ENCODE data around the gene TIAM2. TPM values are rescaled to one million over a fixed set of nuclear protein-coding genes. Genes with fewer than 3 reads are reported as not detected.

The TIAM2 gene
- total and polyA plus RNA-seq, 2 donors (not counting 3 experiments of a cell fraction or from before 2014, with no cell fraction given), result 9.6 to 18.5 TPM

DNA sequence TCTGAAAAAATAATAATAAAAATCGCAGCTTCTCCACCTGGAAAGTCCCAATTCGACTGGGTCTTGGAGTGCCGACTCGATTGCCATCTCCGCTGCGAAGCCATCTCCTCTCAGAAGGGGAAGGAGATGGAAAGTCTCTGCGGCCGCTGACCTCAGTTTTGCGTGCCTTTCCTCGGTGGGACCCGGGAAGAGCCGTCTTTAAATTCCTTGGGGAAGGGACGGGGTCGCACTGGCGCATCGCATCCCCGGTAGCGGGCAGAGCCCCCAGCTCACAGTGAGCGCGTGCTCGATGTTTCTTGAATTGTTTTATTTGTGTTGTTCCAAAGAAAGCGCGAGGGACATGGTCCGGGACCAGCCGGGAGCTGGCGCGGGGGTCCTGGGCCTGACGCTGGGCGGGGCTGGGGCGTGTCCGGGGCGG lies 270 bp upstream of the TIAM2 start:
- Histone ChIP-seq H3K9me3 (replicated peaks; ENCODE audit: control insufficient read depth, insufficient read depth, low read length) (no peaks in the 10 kb centered on the region), H3K4me3 (replicated peaks in 1 of 3; ENCODE audit: insufficient read depth in 1 of 3, low read depth in 1 of 3, low read length in 3 of 3) (peak overlapping the region; percentile 49 to 96 (median 57)), H3K27me3 (ENCODE audit: control insufficient read depth in 2 of 2, insufficient read depth in 2 of 2, low read length in 2 of 2) (no peaks in the 10 kb centered on the region), H3K79me2 (ENCODE audit: control insufficient read depth, insufficient read depth, low read length) (no peaks in the 10 kb centered on the region), H4K20me1 (replicated peaks; ENCODE audit: control insufficient read depth, extremely low read depth, insufficient read depth, low read length) (no peaks in the 10 kb centered on the region), H3K4me1 (ENCODE audit: control insufficient read depth, extremely low read depth, insufficient read depth, low read length) (peaks cover 6% of the 10 kb centered on the region), H3K27ac (ENCODE audit: insufficient read depth, low read depth, low read length) (no peak overlapping the region), H3K36me3 (ENCODE audit: control insufficient read depth in 2 of 2, extremely low read depth in 1 of 2, insufficient read depth in 2 of 2, low read length in 2 of 2) (no peaks in the 10 kb centered on the region), H2AFZ (ENCODE audit: low read depth, low read length) (peak overlapping the region; percentile 98), H3K9me1 (replicated peaks; ENCODE audit: control insufficient read depth, extremely low read depth, insufficient read depth, low read length) (no peaks in the 10 kb centered on the region), H3K4me2 (ENCODE audit: insufficient read depth, low read length) (peak overlapping the region; percentile 47), H3K9ac (replicated peaks; ENCODE audit: extremely low read depth, insufficient read depth, low read length) (no peak overlapping the region)
- POLR2A ChIA-PET, result no interaction called here
- no peak for TF ChIP-seq POLR2AphosphoS5 (IDR thresholded peaks at IDR 0.05; ENCODE audit: insufficient read depth, low read depth, low read length)
- TF ChIP-seq MYC (IDR thresholded peaks at IDR 0.05; ENCODE audit: low read depth, low read length), result no peak
- no peak for TF ChIP-seq POLR2A (IDR thresholded peaks at IDR 0.05; ENCODE audit: low read depth, low read length)
- TF ChIP-seq EZH2 (IDR thresholded peaks at IDR 0.05; ENCODE audit: borderline replicate concordance, low read depth, low read length, severe bottlenecking), result no peak
- TF ChIP-seq, protein P1, sequence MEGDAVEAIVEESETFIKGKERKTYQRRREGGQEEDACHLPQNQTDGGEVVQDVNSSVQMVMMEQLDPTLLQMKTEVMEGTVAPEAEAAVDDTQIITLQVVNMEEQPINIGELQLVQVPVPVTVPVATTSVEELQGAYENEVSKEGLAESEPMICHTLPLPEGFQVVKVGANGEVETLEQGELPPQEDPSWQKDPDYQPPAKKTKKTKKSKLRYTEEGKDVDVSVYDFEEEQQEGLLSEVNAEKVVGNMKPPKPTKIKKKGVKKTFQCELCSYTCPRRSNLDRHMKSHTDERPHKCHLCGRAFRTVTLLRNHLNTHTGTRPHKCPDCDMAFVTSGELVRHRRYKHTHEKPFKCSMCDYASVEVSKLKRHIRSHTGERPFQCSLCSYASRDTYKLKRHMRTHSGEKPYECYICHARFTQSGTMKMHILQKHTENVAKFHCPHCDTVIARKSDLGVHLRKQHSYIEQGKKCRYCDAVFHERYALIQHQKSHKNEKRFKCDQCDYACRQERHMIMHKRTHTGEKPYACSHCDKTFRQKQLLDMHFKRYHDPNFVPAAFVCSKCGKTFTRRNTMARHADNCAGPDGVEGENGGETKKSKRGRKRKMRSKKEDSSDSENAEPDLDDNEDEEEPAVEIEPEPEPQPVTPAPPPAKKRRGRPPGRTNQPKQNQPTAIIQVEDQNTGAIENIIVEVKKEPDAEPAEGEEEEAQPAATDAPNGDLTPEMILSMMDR (IDR thresholded peaks at IDR 0.05; ENCODE audit: extremely low read depth in 1 of 2, insufficient read depth in 1 of 2, low read depth in 1 of 2, low read length in 2 of 2), result no peak
- no peak for TF ChIP-seq GATA2 (IDR thresholded peaks at IDR 0.05; ENCODE audit: insufficient read depth, insufficient read length, low read depth, low read length)
- DNase-seq (ENCODE audit: low read depth, low spot score), result no peak
- FAIRE-seq, result no peak
- intact Hi-C loops (cut with micrococcal nuclease) (loop anchor here (2.0 to 5.0 kb wide), 2 partner anchors 62 to 252 kb away; no protein-coding TSS in a partner anchor), dilution Hi-C loops (cut with MboI; ENCODE audit: extremely low pct_ligation_motif_present, low sequenced_read_pairs) (no loop called here)
- BruUV-seq (replicated peaks), result no TSS peak
- CTCF ChIA-PET, result interaction anchor here (0.6 to 1.3 kb wide), 3 partner anchors 51 to 179 kb away, joined by 3 to 4 read pairs (median 3); no protein-coding TSS in a partner anchor

All from endothelial cell of umbilical vein (primary cell).